Nephron (organoid): ENCODE results near the gene DNHD1.

Experiments used
- H3K27ac Mint-ChIP-seq, 3 experiments: 2 replicates each; pipeline ENCODE4 v1.8.0; 2020; ENCODE audit warnings: mixed read lengths in 3 of 3, mild to moderate bottlenecking in 2 of 3, moderate library complexity in 1 of 3
- H3K27me3 Mint-ChIP-seq: 2 replicates; pipeline ENCODE4 v1.8.0; 2021; ENCODE audit warnings: low read depth, mild to moderate bottlenecking, moderate library complexity, mixed read lengths
- H3K36me3 Mint-ChIP-seq: 2 replicates; pipeline ENCODE4 v1.8.0; 2020; ENCODE audit warnings: low read depth, mixed read lengths
- H3K4me1 Mint-ChIP-seq: 2 replicates; pipeline ENCODE4 v1.8.0; 2020; ENCODE audit warnings: mixed read lengths
- H3K4me3 Mint-ChIP-seq, 3 experiments: 2 replicates each; pipeline ENCODE4 v1.8.0; 2020; ENCODE audit warnings: mild to moderate bottlenecking in 3 of 3, mixed read lengths in 3 of 3, moderate library complexity in 2 of 3
- H3K9me3 Mint-ChIP-seq: 2 replicates; pipeline ENCODE4 v1.8.0; 2020; ENCODE audit warnings: mixed read lengths
- TF ChIP-seq, protein P1 (sequence below), 3 experiments: fragments of 200-600 bp; sonication (generic); IDR thresholded peaks; one replicate each; pipeline ENCODE4 v1.5.0; 2021; ENCODE audit warnings: antibody characterized with exemption in 3 of 3; ENCODE audit not compliant: unreplicated experiment in 3 of 3

DNHD1 gene

DNA sequence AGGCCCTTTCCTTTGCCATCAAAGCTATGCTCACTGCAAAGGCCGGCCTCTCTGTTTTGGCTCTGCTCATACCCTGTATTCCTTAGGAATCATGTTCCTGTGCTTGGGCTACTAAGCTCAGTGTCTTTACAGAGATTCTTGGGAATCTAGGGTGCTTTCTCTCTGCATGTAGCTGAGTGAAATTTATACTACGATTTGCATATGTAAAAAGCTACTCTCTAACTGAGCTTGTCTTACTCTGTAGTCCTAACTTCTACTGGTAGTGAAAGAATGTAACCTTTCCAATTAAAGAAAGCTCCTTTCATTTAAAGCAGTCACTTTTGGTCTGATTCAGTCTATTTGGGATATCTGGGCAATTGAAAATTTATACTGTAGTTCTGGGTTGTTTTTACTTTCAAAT lies 32.2 kb downstream of the DNHD1 start:
- H3K27me3 Mint-ChIP-seq = no peaks in the 10 kb centered on the region
- TF ChIP-seq, protein P1, sequence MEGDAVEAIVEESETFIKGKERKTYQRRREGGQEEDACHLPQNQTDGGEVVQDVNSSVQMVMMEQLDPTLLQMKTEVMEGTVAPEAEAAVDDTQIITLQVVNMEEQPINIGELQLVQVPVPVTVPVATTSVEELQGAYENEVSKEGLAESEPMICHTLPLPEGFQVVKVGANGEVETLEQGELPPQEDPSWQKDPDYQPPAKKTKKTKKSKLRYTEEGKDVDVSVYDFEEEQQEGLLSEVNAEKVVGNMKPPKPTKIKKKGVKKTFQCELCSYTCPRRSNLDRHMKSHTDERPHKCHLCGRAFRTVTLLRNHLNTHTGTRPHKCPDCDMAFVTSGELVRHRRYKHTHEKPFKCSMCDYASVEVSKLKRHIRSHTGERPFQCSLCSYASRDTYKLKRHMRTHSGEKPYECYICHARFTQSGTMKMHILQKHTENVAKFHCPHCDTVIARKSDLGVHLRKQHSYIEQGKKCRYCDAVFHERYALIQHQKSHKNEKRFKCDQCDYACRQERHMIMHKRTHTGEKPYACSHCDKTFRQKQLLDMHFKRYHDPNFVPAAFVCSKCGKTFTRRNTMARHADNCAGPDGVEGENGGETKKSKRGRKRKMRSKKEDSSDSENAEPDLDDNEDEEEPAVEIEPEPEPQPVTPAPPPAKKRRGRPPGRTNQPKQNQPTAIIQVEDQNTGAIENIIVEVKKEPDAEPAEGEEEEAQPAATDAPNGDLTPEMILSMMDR (IDR thresholded peaks at IDR 0.05; ENCODE audit: unreplicated experiment in 3 of 3) = no peak
- no peak overlapping the region for H3K4me3 Mint-ChIP-seq
- H3K36me3 Mint-ChIP-seq = no peaks in the 10 kb centered on the region
- H3K4me1 Mint-ChIP-seq = no peaks in the 10 kb centered on the region
- H3K9me3 Mint-ChIP-seq = no peaks in the 10 kb centered on the region
- no peak overlapping the region for H3K27ac Mint-ChIP-seq

- no peaks in the 10 kb centered on the region for H3K27me3 Mint-ChIP-seq
- H3K4me1 Mint-ChIP-seq = no peaks in the 10 kb centered on the region
- no peak overlapping the region for H3K27ac Mint-ChIP-seq
- H3K36me3 Mint-ChIP-seq = no peaks in the 10 kb centered on the region
- H3K9me3 Mint-ChIP-seq = no peaks in the 10 kb centered on the region
- no peak overlapping the region for H3K4me3 Mint-ChIP-seq
- TF ChIP-seq, protein P1 (IDR thresholded peaks at IDR 0.05; ENCODE audit: unreplicated experiment in 3 of 3) = no peak
Observed at GRCh38 chr11:6530848-6531247, 33.8 kb downstream of the DNHD1 start.

DNA sequence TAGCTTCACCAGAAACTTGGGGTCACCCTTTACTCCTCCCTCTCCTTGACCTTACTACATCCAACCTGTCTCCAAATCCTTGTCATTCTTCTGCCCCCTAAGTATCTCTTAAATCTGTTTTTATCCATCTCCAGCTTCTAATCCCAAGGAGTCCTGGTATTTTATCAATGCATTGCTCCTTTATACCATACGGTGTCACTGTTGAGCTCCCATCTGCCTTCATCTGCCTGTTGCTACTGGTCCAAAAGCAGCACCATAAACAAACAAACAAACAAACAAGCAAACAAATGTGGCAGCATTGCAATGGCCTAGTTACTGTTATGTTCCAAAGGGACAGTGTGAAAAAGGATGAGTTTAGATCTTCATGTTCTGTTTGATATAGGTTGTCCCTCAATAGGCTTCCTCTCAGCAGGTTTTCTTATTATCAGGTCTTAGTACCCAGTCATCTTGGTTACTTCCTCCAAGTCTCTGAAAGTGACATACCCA lies 34.2 kb downstream of the DNHD1 start:
- no peaks in the 10 kb centered on the region for H3K36me3 Mint-ChIP-seq
- H3K4me1 Mint-ChIP-seq = no peaks in the 10 kb centered on the region
- H3K27ac Mint-ChIP-seq = no peak overlapping the region
- no peaks in the 10 kb centered on the region for H3K9me3 Mint-ChIP-seq
- no peaks in the 10 kb centered on the region for H3K27me3 Mint-ChIP-seq
- TF ChIP-seq, protein P1 (IDR thresholded peaks at IDR 0.05; ENCODE audit: unreplicated experiment in 3 of 3) = peak; percentile 74 to 88 (median 79)
- H3K4me3 Mint-ChIP-seq = no peak overlapping the region

DNA sequence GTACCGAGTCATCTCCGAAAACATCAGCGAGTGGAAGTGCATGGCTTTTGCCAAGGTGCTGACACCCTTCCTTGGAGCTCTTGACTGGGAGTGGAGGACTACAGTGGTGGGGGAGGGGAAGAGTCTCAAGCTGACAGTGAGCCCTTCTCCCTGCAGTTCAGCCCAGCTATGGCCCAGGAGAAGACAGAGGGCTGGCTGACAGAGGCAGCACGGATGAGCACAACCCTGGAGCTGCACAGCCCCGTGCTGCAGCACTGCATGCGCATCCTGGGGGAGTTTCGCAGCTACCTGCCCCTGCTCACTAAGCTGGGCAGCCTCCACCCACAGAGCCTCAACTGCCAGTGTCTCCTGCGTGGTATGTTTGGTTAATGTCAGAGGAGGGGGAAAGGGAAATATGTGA lies 41.4 kb downstream of the DNHD1 start:
- no peaks in the 10 kb centered on the region for H3K27me3 Mint-ChIP-seq
- H3K9me3 Mint-ChIP-seq = no peaks in the 10 kb centered on the region
- no peak overlapping the region for H3K4me3 Mint-ChIP-seq
- no peak overlapping the region for H3K27ac Mint-ChIP-seq
- TF ChIP-seq, protein P1 (IDR thresholded peaks at IDR 0.05; ENCODE audit: unreplicated experiment in 3 of 3) = no peak
- H3K36me3 Mint-ChIP-seq = no peaks in the 10 kb centered on the region
- no peaks in the 10 kb centered on the region for H3K4me1 Mint-ChIP-seq

DNA sequence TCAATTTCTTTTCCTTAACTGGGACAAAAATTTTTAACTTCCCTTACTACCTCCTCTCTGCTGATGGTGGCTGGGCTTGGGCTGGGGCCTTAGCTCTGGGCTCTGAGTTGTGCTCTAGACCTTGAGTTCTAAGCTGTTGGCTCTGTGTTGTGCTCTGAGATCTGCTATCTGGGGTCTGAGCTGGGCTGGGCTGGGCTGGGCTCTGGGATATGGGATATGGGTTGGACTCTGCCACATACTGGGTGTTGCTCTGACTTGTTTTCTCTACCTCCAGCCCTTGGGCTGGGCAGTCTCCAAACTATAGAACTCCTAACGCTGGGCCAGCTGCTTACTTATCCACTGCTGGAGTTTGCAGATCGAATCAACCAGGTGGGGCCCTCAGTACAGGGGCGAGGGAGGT lies 41.9 kb downstream of the DNHD1 start:
- H3K27me3 Mint-ChIP-seq = no peaks in the 10 kb centered on the region
- TF ChIP-seq, protein P1 (IDR thresholded peaks at IDR 0.05; ENCODE audit: unreplicated experiment in 3 of 3) = no peak
- no peak overlapping the region for H3K4me3 Mint-ChIP-seq
- no peaks in the 10 kb centered on the region for H3K9me3 Mint-ChIP-seq
- no peaks in the 10 kb centered on the region for H3K36me3 Mint-ChIP-seq
- no peak overlapping the region for H3K27ac Mint-ChIP-seq
- H3K4me1 Mint-ChIP-seq = no peaks in the 10 kb centered on the region

- Mint-ChIP-seq H3K36me3 (no peaks in the 10 kb centered on the region), H3K27ac (no peak overlapping the region), H3K27me3 (no peaks in the 10 kb centered on the region), H3K4me1 (no peaks in the 10 kb centered on the region), H3K4me3 (no peak overlapping the region), H3K9me3 (no peaks in the 10 kb centered on the region)
- TF ChIP-seq, protein P1 (IDR thresholded peaks at IDR 0.05; ENCODE audit: unreplicated experiment in 3 of 3) = no peak
Observed at GRCh38 chr11:6539748-6540268, 42.7 kb downstream of the DNHD1 start.
